Dermis microvascular lymphatic vessel endothelial cell (primary cell): ENCODE data around the gene TSSK3. TPM values are rescaled to one million over a fixed set of nuclear protein-coding genes. Genes with fewer than 3 reads are reported as not detected.
"Not testable (repeated sequence)": the region's sequence is repeated elsewhere in the genome, so short reads cannot be mapped to it uniquely, and the experiment has no call there.

Source experiments
- DNase-seq, 2 donors: peaks; one replicate each; pipeline versions ENCODE4 v3.0.0 to v3.0.0-alpha.2; 2010; ENCODE audit warnings: low read depth in 2 of 2
- total RNA-seq: library from RNA; depleted of rRNA; stranded (reverse); fragments of >200 nt; gene quantifications from 2 replicates; pipeline ENCODE4 v1.2.1, GENCODE V29; 2014

Gene TSSK3
- total RNA-seq, 1 donor from 2014 or later = 0.26 TPM

DNA sequence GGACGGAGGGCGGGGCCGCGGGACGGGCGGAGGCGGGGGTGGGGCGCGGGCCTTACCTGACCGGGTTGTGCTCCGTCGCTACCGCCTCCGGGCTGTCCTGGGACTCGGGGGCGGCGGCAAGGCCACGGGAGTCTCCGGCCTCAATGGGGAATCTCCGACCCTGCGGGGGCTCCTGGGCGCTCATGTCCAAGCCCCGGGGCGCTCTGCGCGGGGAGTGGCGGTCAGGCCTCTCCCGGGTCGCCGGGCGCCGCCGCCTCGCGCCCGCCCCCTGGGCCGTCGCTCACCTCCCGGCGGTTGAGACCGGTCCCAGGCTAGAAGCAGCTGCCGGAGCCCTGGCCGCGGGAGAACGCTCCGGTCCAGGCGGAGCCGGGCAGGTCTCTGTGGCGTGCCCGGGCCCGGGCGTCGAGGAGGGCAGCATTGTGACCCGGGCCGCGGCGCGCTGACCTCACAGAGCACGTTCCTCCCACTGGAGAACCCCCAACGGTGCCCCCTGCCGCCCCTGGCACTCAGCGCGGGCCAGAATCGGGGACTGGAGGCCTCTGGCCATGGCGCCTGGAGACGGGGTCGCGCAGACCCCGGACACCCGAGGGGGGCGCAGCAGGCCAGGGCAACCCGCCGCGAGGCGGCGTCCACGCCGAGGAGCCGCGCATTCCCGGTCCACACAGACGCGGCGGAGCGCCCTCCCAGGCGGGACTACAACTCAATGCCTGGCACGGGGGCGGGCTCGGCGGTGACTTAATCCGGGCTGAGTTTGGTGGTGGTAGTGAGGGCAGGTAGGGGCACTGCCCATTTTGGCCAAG, 465 bp upstream of the TSSK3 start:
- DNase-seq = peak in 1 of 2 donors; percentile 57

DNA sequence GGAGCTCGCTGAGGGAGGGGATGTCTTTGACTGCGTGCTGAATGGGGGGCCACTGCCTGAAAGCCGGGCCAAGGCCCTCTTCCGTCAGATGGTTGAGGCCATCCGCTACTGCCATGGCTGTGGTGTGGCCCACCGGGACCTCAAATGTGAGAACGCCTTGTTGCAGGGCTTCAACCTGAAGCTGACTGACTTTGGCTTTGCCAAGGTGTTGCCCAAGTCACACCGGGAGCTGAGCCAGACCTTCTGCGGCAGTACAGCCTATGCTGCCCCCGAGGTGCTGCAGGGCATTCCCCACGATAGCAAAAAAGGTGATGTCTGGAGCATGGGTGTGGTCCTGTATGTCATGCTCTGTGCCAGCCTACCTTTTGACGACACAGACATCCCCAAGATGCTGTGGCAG, 1.4 kb downstream of the TSSK3 start:
- no peak for DNase-seq

DNA sequence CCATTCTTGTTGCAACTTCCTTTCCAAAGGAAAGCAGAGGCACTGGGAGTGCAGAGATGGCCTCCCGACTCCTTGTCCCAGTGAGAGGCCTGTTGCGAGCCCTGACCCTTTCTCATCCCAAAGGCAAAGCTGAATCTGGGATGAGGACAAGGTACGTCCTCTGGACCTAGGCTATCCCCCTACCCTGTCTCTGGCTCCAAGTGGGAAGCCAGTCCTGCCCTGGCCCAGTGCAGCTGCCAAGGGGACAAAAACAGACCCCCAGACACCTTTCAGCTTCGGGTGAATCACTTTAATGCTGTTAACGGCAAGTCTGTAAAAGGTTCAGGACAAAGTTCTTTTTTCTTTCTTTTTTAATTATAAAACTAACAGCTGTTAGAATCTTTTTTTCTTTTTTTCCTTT, 2.5 kb downstream of the TSSK3 start:
- no peak for DNase-seq

DNA sequence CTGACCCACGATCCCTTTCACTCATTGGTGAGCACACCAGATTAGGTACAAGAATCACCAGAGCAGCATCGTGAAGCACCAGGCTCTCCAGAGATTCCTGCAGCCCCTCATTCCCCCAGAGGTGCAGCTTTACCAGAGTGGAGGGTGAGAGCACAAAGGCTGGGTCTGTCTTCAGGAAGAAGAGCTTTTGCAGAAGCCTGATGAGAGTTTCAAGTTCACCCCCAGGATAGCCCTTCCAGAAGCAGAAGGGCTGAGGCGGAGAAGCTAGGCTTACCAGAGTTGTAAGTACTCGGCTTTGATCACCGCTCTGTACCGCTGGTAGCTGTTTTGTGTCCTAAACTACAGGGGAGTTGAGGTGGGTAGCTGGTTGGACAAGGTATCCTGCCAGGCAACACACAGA, 3.1 kb downstream of the TSSK3 start:
- no peak for DNase-seq

DNA sequence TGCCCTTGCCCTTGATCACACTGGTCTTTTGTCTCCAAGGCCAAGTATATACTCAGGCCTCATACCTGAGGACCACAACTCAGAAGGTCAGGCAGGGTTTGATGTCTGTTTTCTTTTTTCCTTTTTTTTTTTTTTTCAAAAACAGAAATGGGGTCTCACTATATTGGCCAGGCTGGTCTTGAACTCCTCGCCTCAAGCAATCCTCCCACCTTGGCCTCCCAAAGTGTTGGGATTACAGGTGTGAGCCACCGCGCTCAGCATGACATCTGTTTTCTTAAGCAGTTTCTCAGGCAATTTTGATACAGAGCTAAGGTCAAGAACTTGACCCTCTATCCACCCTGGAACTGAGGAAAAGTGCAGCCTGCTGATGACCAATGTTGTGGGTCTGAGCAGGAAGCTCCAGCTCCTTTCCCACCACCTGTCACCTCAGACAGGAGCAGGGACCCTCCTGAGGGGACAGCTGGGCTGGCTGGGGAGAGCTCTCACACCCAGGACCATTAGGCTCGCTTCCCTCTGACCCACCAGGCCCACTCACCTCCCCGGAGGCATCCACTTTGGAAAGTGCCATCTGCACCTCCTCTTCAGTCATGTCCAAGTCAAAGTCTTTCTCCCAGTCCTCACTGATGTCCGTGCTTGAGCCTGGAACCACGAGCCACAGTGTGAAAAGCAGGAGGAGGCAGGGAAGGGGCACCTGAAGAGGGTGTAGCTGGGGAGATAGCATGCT, 5.7 kb downstream of the TSSK3 start:
- DNase-seq = no peak

DNA sequence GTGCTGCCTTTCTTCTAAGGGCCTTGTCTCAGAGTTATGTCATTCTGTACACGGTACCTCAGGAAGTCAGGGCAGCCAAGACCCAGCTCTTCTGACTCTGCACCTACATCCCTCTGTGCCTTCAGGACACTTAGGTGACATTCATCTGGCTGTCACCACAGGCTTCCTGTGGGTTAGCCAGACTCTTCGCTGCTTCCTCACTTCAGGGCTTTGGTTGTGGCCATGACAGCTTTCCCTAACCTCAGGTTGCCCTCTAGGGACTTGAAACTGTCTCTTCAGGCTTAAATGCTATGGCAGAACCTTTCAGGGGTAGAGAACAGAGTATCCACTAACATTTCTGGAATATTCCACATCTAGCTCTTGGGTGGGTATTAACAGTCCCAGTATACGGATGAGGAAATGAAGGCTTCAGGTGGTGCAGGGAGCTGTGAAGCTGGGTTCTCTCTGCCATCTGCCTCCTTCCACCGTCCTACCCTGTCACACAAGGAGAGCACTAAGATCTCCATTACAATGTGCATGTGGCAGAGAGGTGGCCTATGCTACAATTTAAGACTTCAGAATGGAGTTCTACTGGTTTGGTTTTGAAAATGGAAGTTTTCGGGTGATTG, 9.9 kb downstream of the TSSK3 start:
- no peak for DNase-seq

DNA sequence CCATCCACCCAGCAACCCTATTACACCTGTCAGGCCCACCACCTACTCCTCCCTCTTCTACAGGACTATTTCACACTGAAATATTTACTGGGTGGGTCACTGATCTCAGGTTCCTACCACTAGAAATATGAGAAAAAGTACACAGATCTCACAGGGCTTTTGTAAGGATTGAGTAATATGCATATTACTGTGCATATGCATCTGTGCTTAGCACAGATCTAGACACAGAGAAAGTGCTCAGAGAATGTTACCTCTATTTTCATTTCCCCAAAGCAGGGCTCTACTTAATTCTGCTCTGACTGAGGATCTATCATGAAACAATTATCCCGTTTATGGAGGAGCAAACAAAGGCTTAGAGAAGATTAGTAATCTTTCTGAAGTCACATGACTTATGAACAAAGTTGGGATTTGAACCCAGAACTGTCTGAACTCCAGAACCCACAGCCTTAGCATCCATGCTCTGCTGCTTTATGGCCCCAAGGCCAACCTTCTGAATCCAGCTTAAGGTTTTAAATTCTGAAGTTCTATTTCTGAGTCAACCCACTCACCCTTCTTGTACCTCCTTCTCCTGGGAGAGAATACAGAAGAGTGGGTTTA, 11.8 kb downstream of the TSSK3 start:
- no peak for DNase-seq

DNA sequence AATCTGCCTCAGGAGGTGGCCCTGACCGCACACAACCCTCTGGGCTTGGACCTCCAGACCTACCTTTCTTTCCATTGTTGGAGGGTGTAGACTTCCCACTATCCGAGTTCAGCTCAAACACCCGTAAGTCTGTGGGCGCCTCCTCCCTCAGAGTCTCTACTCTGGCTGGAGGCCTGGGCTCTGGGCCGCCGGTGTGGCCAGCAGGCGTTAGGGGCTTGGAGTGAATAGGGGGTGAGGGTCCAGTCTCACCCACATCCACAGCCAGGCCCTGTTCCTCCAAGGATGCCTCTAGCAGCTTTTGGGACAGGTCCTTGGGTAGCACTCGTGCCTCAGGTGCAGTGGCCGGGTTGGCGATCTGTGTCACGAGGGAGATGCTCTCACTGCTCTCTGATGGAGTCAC, 13.9 kb downstream of the TSSK3 start:
- no peak for DNase-seq

DNA sequence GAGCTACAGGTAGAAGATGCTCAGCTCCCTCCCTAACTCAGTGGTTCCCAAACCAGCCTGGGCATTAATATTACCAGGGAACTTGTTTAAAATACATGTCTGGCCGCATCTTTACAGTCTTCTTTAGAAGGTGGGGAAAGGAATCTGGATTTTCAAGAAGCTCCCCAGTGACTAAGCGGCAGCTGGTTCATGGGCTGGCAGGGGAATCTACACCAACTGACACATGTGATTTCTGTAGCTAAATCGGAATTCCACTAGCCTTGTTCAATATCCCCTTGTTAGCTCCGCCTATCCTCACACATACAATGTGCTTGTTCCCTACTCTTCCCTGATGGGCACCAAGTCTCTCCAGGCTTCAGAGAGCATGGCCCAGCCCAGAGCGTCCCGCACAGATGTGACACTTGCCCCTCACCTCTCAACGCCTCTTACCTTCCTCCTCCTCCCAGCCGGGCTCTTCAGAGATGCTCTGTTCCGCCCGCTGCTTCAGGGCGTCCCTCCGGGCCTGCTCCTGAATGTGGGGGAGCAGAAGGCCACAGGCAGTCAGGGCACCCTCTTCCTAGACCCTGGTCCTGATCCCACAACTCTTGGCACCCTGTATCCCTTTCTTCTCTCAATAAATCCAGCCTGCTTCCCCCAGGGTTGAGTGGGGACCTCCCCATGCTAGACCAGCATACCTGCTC, 15.3 kb downstream of the TSSK3 start:
- no peak for DNase-seq

DNA sequence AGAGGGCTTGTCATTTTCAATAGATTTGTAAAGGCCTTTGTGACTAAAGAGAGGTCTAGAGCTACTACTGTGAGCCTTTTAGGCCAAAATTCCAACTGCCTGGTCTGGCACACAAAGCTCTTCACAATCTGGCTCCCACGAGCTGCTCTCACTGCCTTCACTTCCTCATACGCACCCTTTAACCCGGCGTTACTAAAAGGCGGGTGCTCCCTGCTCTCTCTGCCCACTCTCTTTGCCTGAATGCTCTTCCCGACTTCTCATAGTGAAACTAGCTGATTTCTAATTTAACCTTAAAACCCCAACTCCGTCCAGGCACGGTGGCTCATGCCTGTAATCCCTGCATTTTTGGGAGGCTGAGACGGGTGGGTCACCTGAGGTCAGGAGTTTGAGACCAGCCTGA, 17.7 kb downstream of the TSSK3 start:
- DNase-seq = no peak

DNA sequence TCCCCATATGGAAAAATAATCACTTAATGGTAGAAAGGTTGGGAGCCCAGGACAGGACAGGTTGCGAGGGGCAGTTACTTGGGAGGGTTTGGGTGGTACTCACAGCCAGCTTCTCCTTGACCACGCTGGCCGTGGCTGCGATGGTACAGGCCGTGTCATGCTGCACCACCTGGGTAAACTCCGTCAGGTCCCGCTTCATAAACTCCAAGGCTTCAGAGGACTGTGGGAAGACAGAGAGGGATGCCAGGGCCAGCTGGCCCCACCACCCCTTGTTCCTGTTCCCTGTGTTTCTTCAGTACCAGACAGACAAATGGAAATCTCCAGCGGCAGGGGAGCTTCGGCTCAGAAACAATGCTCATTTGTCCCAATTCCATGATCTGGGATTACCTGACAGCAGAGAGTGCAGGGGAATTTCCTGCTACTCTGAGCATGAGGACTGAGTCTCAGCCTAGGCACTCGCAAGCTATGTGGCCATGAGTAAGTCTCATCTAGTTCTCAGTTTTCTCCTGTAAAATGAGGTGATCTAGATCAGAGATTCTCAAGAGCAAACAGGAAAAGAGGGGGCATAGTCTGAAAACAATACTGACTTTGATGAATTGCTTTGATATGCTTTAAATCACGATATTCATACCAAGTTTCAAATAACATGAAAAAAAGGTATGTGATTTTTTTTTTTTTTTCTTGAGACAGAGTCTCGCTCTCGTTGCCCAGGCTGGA, 24.5 kb downstream of the TSSK3 start:
- DNase-seq = no peak

DNA sequence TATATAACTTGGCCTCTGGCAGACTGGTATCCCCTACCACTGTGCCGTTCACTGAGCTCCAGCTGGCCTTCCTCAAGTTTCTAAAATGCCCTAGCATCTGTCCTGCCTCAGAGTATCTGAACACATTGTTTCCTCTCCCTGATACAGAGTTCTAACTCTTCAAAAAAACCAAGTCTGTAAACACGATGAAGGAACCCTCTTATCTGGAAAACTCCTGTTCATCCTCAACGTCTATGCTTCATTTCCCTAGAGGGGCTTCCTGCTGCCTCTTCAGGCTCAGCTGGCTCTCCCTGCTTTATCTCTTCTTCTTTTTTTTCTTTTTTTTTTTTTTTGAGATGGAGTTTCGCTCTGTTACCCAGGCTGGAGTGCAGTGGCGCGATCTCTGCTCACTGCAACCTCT, 26.3 kb downstream of the TSSK3 start:
- no peak for DNase-seq

DNA sequence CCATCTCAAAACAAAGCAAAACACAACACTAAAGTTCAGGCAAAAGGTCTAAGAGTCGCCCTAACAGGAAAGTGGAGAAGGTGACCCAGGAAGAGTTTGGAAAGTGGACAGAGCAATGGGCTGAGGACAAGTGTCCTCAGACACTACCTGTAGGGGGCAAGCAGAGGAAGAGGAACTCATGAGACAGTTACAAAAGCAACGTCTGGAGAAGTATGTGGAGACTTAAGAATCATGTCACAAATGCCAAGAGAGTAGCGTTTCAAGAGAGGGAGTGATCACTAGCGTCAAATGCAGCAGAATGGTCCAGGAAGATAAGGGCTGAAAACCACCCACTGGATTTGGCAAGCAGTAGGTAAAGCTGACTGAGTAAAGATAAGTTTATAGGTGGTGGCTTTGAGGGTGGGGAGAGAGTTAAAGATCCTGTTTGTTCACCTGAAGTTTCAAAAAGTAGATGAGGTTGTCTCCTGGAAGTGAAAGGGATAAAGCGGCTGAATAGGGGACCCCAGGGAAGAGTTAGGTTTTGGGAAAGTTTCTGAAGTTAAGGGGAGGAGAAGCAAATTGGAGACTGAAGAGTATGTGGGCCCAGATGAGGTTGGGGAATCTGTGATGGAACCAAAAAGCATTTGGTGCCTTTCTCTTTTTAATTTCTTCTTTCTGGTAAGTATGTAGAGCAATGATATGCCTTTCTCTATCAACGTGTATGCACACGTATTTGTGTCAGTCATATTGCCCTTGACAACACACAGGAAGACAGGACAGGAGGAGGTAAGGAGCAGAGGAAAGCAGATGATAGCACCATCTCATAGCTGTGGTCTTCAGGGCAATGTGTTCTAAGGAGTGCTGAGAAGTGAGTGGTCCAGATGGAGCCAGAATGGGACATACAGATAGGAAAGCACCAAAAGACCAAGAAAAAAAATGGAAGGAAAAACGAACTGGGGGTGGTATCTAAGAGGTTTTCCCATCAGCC, 28.8 kb downstream of the TSSK3 start:
- DNase-seq = no peak

DNA sequence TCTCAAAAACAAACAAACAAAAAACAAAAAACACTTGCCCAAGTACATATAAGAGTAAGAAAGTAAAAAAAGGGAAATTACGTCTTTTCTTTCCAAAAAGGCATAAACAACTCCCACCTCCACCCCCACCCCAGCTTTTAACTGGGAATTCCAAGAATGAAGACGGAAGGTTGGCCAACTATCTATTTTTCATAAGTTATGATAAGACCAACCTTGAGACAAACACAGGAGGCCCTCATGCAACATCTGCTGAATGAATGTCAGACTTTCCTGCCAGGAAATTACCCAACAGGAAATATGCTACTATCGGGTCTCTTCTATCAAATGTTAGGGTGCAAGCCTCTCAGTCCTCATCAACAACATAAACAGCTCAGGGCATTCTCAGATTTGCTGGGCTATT, 30.0 kb downstream of the TSSK3 start:
- peak in 1 of 2 donors; percentile 49 for DNase-seq

DNA sequence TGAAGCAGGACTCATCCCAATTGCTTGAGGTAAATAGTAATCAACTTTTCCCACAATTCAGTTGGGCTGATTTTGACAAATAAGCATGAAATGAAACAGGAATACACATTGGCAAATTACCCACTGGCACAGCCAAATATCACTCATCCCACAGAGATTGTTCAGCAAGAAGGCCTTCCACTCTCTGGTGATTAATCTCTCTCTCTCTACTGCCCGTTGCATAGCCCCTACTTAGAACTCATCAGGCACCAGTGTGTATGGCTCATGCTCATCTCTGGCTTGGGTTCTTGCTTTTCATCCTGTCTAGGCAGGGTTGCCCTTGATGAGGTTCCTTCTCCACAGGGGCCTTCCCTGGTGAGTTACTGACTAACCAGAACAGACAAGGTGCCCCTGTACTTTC, 30.8 kb downstream of the TSSK3 start:
- DNase-seq = peak in 1 of 2 donors; percentile 22

DNA sequence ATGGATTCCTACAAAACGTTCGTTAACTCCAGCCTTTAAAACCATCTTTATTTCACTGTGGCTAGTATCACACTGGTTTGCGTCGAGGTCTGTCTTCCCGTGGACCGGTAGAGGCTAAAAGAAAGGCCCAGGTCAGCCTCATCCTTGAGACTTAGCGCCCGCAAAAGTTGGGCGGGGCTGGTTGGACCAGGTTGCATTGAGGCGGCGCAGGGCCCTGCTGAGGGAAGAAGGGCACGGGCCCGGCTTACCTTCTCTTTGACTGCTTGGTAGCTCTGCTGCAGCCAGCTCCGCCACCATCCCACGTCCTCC, 31.4 kb downstream of the TSSK3 start:
- peak in 1 of 2 donors; percentile 53 for DNase-seq

DNA sequence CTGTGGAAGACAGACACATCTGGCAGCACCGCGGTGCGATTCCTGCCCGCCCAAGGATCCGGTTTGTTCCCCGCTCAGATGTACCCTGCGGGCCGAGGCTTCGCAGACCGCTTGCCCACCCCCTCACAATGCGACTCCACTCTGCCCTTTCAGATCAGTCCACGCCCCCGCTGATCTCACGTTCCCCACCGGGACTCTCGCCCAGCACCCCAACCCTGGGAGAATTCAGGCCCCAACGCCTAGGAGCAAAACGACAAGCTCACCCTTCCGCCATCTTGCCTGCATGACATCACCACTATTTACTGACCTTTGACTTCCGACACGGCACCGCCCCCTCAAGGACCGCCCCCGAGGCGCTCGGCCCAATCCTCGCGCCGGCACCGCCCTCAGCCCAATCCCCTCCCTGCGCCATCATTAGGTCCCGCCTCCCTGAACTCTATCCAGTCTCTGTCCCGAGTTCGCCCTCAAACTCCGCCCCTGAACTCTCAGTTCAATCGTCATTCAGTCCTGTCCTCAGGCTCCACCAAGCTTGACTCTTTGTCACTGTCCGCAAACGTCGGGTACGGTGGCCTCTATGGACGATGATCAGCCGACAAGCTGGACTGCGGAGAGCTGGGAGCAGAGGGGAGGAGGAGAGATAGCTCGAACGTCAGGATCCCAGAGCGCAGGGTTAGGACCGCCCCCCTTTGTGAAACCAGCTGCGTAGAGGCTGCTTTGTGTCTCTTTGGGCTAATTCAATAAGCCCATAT, 32.0 kb downstream of the TSSK3 start, which contains the start of gene BSDC1:
TSS of gene BSDC1 (minus strand) at position 301 of the 749 bp plus-strand sequence. CDS start at position 274, 27 bp downstream.
- DNase-seq = peak; percentile 99 to 100

DNA sequence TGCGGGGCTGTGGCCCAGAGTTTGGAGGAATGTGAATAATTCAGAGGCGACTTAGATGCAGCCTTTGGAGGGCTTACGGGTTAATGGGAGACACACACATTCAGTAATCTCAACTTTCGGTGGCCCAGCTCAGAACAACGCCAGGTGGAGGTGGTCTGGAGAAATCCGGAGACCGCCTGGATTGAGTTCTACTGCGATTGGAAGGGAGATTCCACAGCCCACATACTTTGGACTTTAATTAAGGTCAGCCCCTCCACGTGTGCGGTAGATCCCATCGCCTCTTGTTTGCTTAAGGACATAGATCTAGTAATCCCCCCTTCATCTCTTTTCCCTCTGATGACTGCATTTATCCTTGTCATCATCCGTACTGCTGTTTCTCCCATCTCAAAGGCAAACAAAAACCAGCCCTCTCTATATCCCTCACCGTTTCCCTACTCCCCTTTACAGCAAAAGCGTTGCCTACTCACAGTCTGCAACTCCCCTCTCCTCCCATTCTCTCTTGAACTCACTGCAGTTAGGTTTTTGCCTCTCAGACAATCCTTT, 32.6 kb downstream of the TSSK3 start:
- DNase-seq = no peak

DNA sequence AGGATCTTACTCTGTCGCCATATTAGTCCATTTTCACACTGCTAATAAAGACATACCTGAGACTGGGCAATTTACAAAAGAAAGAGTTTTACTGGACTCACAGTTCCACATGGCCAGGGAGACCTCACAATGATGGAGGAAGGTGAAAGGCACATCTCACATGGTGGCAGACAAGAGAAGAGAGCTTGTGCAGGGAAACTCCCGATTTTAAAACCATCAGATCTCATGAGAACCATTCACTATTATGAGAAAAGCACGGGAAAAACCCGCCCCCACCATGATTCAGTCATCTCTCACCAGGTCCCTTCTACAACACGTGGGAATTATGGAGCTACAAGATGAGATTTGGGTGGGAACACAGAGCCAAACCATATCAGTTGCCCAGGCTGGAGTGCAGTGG, 34.2 kb downstream of the TSSK3 start:
- DNase-seq = not testable (repeated sequence)
